Retina (tissue), 1 donor: Measurements from ENCODE around the gene GABBR1.

Experiments
- DNase-seq: peaks from one replicate; pipeline ENCODE4 v3.0.0-alpha.2; 2016

GABBR1 gene

DNA sequence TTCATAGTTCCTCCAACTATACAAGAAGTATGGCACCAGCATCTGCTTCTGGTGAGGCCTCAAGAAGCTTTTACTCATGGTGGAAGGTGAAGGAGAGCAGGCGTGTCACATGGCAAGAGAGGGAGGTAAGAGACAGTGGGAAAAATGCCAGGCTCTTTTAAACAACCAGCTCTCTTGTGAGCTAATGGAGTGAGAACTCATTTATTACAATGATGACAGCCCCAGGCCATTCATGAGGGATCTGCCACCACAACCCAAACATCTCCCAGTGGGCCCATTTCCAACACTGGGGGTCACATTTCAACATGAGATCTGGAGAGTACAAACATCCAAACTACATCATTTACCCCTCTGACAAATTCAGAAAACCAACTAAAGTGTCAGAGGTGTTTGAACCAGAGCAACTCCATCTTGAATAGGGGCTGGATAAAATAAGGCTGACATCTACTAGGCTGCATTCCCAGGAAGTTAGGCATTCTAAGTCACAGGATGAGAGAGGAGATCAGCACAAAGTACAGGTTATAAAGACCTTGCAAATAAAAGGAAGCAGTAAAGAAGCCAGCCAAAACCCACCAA is 71.3 kb downstream of the GABBR1 start:
- no peak for DNase-seq

DNA sequence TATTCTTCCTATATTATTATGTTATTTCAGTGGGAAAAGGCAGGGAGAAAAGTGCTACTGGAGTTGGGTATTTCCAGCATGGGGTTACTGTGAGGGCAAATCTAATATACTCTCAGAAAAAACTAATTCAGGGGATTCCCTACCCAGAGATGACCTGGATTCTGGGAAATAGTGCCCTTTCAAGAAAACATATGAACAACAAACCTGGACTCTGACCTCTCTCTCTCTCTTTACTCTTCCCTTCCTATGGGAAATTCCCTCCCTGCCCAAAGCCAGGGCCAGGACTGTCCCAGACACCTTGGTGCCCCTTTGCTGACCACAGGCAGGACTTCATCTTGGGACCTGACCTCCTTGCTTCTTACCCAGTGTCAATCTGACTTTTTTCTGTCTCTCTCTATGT is 71.9 kb downstream of the GABBR1 start:
- DNase-seq = no peak

DNA sequence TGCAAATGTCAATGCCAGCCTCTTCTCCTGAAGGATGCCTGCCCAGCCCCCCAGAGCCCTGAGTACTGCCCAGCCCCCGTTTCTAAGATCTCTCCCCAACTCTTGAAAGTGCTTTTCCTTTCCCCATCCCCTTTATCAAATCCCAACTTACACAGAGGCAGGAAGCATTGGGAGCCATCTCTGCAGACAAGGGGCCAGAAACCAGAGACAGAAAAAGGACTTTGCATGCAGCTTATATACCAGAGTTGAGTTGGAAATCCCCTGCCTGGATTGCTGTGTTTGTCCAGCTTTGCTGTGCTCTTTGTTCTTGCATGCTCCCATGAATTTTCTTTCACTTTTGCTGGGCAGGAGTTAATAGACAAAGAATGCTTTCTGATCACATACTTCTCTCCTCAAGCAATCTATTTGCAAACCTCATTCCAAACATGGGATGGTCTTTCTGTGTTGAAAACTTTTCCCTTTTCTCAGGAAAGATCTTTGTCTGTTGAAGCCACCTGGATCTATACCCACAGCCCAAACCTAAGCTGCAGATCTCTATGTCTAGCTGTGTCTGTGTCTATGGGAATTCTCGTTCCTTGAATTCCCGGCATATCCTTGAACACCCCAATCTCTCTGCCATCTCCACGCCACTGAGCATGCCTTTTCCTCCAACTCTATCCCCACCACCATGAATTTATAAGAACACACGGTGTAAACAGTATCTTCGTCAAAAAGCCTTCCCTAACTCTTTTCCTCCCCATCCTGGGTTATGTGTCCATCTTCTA is 73.3 kb downstream of the GABBR1 start, which contains the start of gene UBD:
UBD (minus strand) TSS at position 209 of the 764 bp plus-strand sequence; CDS start at position 178, 31 bp downstream.
- no peak for DNase-seq

GRCh38 chr6:29558439-29559079 is 74.4 kb downstream of the GABBR1 start:
- no peak for DNase-seq

GRCh38 chr6:29557320-29557719 is 75.7 kb downstream of the GABBR1 start:
- DNase-seq = no peak

DNA sequence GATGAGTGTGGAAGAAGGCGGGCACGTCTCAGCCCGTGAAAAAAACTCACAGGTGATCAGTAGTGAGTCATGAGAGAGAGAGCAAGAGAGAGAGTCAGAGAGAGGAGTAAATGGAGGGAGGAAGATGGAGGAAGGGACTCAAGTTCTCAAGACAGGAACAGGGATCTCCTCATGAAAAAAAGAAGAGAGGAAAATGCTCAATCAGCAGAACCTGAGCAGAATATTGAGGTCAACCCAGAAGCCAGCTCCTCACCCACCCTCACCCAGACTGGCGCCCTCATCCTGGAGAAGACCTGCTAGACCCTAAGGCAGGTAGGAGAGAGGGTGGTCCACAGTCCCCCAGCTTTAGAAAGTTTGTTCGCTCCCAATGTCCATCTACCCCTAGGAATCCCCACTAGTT is 78.2 kb downstream of the GABBR1 start:
- no peak for DNase-seq

GRCh38 chr6:29553268-29554057 is 79.5 kb downstream of the GABBR1 start:
- peak; percentile 86 for DNase-seq

GRCh38 chr6:29552512-29553051 is 80.4 kb downstream of the GABBR1 start:
- peak; percentile 25 for DNase-seq

DNA sequence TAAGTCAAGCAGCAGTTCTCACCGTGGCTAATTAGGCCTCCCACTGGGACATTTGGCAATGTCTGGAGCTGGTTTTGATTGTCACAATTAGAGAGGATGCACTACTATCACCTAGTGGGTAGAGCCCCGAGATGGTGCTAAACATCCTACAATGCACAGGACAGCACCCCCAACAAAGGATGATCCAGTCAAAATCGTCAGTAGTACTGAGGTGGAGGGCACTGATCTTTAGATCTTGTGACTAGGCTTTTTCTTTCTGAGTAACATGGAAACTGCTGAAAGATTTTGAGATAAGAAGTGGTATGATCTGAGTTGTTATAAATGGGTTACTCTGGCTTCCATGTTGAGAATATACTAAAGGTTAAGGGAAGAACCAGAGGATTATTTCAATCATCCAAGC is 85.4 kb downstream of the GABBR1 start:
- no peak for DNase-seq

GRCh38 chr6:29537714-29538403 is 95.1 kb downstream of the GABBR1 start:
- no peak for DNase-seq

DNA sequence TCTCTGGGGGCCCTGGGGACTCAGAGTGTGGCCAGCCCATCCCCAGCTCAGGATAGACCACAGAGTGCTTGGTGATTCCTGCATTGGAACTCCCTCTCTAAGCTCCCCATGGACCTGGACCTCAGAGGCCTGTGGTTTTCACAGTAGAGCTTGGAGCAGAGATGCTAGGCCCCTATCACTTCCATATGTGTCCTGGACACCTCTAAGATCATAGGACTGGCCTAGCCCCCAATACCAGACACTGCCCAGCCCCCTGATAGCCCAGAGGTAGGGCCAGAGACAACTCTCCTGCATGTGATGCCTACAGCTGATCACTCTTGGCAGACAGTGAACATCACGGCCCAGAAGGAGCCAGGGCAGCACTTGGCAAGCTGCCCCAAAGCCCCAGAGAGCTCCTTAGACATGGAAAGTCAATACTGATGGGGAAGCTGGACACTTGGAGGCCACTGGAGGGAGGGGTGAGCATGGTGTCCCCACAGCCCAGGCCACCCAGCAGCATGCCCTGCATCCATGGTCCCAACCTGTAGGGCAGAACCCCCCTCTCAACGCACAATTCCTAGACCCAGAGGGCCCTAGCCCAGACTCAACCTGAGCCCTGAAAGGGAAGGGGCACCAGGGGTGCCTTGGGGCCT is 100.5 kb downstream of the GABBR1 start:
- no peak for DNase-seq

GRCh38 chr6:29531668-29532067 is 101.3 kb downstream of the GABBR1 start:
- no peak for DNase-seq

GRCh38 chr6:29530671-29531310 is 102.2 kb downstream of the GABBR1 start:
- no peak for DNase-seq

GRCh38 chr6:29529956-29530355 is 103.0 kb downstream of the GABBR1 start:
- DNase-seq = no peak

DNA sequence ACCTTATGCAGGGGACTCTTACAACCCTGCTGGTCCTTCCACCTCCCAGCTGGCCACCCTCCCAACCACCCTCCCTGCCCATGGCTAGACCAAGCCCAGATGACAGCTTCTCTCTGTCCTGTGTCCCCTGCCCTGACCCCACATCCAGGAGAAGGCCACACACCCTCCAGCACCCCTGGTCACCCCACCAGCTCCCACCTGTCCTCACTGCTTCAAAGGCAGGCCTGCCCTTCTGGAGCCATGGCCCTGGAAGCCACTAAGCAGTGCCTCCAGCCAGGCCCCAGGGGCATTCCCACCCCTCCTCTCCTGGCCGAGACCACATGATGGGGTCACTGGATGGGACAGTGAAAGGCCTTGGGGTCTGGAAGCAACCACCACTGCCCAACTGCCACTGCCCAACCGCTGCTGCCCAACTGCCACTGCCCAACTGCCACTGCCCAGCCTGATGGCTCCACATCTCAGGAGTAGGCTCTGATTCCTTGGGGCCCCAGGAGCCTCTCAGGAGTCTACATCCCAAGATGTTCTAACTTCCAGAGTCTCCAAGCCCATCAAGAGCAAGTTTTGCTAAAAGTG is 103.9 kb downstream of the GABBR1 start:
- no peak for DNase-seq

GRCh38 chr6:29528300-29528931 is 104.6 kb downstream of the GABBR1 start:
- no peak for DNase-seq

DNA sequence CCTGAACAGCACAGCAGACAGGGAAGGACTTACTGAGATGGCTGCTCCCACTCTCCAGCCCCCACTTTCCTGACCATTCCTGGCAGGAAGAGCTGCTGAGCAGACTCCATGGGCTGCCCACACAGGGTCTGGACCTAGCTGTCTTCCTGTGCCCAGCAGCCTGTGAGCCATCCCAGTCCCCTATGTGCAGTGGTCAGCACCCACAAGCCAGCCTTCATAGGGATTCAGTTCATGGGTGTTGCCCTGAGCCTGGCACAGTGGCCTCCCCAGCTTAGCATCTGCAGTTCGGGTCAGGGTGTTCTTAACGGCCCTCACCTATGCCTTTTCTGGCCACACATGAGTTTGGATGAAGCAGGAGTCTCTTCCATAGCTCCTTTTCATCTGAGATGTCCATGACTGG is 105.4 kb downstream of the GABBR1 start:
- DNase-seq = no peak

DNA sequence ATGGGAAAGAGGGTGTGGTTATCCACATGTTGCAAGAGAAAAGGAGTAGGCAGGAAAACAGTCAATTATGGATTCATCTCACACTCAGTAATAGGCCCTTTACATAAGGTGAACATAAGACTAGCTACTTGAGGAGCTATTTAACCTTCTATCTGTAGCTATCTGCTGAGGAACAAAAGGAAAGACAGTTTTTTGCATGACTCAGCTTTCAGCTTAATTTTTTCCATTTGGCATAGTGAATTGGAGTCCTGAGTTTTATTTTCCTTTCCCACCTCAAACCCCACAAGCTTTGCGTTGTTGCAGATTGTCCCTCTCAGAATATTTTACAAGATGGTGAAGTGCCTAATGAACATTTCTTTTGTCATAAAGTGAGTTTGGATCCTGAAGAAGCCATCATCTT is 105.9 kb downstream of the GABBR1 start:
- DNase-seq = no peak

GRCh38 chr6:29525311-29525639 is 107.7 kb downstream of the GABBR1 start:
- DNase-seq = no peak

DNA sequence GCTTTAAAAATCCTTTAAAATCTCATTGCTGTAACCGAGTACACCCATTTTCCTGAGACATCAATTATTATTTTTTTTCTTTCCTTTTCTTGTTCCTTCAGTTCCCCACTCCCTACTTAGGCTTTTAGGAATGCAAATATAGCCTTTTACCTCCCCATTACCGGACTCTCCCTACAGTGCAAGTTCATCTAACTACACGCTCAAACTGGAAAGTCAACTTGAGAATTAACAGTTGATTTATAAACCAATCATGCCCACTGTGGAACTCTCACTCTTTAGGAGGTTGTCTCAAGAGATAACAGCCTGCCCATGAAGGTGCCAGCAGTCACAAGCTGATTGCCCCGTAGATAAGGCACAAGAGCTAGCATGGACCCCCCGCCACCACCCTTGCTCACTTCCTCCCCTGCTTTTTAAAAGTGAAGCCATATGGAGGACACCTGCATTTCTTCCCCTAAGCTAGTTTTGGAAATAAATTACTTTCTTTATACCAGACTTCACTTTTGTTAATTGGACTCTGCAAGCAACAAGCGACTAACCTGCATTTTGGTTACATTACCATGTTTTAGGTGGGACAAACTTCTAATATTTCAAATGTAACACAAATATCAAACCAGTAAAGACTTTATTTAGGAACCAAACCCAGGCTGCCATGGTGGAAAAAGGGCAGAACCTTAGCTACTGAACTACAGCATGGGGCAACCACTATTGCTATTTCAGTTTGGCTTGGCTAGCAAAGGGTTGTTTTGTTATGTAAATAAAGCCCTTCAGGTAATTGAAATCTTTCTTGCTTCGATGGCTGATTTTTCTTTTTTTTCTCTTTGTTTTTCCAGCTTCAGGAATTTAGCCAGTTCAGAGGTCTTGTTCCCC is 108.3 kb downstream of the GABBR1 start:
- no peak for DNase-seq
